Stimulated activated naive CD4-positive, alpha-beta T cell treated with Interleukin-2 at 50 U/mL for 16 hours (primary cell): Measurements from ENCODE around the gene UBASH3A.
A peak's percentile ranks its signal among the peaks of the same experiment; 100 is the strongest.

ENCODE experiments used
- DNase-seq: peaks from one replicate; lab custom pipeline; 2025; lab: John Stamatoyannopoulos, UW

Gene UBASH3A

DNA sequence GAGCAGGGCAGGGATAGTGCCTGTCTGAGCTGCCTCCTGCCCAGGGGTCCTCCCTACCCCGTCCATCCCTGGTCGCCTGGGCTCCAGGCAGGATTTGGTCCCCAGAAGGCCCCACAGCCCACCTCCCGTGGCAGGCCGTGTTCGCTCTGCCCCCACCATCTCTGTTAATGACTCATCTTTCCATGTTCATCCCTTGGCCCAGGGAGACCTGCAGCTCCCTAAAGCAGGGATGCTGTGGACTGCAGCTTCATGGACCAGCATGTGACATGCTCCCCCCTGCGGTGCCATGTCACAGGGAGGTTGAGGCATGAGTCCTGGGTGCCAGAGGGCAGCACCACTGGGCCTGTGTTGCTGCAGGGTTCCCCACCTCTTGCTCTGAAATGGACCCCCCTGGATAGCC is 26.8 kb downstream of the UBASH3A start:
- no peak for DNase-seq

DNA sequence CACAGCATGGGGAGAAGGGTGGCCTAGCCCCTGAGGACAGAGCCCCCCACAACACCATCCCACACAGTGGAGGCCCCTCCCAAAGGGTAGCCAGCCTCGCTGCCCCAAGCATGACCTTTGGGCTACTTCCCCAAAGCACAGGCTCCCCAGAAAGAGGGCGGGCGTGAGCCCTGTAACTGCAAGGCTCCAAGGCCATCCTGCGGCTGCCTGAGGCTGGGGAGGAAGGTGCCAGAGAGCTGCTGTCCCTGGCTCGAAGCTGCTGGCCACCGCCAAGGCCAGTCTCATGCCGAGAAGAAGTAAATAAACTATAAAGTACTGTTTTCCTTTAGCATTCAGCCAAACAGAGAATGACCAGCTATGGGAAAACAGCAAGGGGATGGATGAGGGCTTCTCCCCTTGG is 27.5 kb downstream of the UBASH3A start:
- DNase-seq: no peak

DNA sequence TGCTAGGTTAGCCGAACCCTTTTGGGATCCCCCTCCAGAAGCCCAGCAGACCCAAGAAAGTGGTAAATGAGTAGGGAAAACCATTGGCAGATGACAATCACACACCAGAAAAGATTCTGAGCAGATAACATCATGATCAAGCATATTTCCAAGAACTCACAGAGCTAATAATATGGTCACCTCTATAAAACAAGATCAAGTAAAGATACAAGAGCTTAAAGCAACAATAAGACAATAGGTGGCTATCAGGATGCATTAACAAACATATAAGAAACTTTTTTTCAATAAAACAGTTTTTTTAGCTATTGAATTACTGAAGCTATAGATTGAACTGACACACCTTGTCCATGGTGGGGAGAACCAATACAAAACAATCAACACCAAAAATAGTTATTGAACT is 29.0 kb downstream of the UBASH3A start:
- no peak for DNase-seq

DNA sequence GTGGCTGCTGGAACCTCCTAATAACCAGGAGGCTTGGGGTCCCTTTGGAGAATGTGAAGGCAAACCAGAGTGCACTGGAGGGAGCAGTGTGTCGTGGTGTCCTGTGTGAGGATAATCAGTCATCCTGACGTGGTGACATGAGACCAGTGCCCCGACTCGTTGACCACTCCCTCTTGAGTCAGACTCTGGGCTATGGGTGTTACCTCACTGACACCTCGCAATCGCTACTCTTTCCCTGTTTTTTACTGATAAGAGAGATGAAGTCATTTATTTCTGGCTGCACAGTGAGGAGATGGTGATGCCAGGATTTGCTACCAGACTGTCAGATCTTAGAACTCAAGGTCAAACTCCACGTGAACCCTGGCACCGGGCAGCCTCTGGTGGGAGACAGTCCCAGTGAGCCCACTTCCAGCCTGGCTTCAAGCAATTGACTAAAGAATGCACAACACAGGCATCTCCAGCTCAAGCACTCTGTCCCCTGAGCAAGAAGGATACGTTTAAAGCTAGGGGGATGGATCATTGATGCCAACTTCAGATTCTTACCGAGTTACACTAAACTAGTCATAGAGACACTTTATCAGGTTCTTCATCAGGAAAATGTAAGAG is 30.3 kb downstream of the UBASH3A start:
- DNase-seq: no peak

DNA sequence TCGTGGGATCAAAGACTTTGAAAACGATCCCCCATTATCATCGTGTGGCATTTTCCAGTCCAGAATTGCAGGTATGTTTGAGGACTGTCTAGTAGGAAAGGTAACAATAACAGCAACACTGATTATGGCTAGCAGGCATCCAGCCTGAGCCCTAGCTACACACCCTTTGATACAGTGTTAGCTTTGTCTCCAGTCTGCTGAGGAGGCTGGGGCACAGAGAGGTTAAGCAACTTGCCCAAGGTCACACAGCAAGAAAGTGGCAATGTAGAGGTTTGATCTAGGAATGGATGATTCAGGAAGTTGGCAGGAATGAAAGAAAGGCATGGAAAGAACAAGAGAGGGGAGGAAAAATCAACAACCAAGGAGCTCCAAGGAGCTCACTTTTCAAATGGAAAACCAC is 31.2 kb downstream of the UBASH3A start:
- DNase-seq: no peak

DNA sequence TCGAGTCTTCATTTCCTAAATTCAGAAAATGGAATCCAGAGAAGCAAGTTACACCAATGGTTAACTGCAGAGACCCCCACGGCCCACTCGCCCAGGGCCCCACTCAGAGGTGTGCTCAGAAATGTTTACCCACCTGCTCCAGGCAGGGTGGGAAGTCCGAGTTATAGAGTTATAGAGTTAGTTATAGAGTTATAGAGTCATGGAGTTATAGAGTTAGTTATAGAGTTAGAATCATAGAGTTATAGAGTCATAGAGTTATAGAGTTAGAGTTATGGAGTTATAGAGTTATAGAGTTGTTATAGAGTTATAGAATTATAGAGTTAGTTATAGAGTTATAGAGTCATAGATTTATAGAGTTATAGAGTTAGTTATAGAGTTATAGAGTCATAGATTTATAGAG is 31.7 kb downstream of the UBASH3A start:
- no peak for DNase-seq

DNA sequence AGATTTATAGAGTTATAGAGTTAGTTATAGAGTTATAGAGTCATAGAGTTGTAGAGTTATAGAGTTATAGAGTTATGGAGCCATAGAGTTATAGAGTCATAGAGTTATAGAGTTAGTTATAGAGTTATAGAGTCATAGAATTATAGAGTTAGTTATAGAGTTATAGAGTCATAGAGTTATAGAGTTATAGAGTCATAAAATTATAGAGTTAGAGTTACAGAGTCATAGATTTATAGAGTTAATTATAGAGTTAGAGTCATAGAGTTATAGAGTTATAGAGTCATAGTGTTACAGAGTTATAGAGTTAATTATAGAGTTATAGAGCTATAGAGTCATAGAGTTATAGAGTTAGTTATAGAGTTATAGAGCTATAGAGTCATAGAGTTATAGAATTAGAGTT is 32.1 kb downstream of the UBASH3A start:
- no peak for DNase-seq

DNA sequence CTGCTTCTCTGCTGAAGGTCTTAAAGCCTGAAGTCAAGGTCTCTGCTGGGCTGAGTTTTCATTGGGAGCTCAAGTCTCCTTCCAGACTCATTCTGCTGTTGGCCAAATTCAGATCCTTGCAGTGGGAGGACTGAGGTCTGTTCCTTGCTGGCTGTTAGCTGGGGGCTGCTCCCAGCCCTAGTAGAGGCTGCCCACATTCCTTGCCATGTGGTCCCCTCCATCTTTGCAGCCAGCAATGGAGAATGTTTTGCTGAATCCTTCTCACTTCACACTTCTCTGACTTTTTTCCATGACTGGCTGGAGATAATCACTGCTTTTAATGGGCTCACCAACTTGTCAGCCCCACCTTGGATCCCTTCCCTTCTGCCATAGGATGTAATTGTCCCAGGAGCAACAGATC is 33.2 kb downstream of the UBASH3A start:
- no peak for DNase-seq

DNA sequence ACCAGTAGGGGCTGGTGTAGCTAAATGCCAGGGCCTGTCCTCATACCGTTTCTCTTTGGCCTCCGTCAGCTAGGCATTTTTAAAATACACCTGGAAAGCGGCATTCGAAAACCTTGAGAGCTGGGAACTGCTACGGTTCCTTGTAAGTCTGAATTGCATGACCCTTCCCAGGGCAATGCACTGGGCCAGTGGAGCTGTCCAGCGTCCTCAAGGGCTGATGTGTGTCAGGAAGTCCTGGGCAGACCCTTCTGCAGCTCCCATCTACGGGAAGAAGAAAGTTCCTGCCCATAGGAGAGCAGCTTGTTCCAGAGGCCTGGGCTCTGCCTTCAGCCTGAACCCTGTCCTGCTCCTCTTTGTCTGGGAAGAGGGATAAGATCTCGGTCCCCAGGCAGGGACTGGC is 34.1 kb downstream of the UBASH3A start:
- no peak for DNase-seq

DNA sequence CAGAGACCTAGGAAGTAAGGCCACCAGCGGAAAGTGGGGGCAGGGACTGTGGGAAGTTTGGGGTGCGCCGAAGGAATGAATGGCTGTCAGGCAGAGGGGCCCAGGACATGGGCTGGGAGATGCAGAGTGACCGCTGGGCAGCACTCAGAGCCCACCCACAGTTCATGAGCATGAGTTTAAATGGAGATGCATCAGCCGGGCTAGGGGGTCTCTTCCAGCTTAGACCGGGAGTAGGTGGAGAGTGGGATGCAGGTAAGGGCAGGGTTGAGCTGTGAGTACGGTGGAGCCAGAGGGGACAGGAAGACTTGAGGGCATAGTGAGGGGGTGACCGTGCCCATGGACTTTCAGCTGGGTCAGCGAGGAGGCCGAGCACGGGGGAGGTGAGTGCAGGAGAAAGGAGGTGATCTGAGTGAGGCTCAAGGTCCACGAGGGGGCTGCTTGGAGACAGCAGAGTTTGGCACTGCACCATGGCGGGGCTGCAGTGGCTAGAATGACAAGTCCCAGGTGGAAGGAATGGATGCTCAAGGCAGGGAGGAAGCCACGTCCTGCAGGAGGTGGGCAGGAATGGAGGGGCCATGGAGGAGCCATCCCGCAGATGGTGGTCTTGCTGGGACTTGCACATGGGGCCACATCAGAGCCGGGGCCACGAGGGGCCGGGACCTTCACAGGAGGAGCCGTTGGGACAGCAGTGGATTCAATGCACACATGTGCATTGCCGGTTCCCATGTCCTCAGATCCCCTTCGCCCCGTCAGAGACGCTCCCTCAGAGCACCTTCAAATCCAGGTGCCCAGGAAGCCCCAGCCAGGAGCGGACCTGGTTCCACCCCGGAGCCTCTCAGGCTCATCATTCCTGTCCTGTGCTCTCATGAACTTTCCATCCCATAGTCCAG is 34.9 kb downstream of the UBASH3A start:
- no peak for DNase-seq

DNA sequence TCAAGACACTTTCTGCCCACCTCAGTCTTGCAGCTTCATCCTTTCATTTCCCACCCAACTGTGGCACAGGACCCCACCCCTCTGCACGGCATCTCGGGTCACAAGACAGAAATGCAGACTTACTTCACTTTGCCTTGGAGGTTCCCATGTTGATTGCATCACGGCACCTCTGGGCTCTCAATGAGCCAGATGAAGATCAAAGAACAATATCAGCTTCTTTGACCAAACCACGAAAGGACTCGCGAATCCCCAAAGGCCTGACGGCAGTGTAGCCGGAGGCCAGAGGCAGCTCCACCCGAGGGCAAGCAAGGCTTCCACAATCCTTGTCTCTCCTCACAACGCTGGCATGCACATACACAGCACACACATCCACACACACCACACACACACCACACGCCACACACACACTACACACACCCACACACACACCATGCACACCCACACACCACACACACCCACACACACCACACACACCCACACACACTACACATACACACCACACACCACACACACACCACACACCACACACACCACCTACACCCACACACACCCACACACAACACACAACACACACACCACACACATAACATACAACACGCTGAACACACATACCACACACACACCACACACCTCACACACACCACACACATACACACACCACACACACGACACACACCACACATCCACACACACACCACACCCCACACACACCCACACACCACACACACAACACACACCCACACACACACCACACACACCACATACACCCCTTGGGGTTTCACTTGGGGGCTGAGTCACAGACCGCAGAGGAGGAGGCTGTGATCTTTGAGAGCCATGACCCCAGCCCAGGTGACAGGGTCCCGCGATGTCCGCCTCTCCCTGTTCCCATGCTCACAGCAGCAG is 35.8 kb downstream of the UBASH3A start:
- DNase-seq: peak; percentile 41

DNA sequence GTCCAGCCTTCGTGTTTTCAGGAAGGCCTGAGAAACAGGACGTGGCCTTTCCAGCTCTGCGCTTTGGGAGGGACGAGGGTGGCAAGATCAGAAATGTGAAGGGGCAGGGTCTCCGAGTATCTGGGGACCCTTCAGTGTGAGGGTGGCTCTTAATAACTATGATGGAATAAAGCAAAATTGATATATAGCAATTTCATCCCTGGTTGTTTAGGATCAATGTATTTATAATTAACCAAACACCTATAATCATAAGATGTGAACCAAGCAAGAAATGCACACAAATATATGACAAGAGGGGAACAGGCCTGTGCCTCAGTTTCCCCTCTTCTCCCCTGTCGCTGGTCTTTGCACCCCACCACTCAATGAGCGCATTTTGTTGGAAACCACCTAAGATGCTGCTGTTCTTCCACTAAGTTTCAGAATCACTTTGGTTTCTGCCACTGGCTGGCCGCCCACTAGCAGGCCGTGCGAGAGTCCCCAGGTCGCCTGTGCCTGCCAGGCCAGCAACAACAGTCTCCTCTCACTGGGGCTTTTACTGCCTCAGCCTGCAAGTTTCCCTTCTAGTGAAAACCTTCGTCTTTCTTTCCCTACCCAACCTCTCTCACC is 36.6 kb downstream of the UBASH3A start:
- DNase-seq: peak; percentile 36

DNA sequence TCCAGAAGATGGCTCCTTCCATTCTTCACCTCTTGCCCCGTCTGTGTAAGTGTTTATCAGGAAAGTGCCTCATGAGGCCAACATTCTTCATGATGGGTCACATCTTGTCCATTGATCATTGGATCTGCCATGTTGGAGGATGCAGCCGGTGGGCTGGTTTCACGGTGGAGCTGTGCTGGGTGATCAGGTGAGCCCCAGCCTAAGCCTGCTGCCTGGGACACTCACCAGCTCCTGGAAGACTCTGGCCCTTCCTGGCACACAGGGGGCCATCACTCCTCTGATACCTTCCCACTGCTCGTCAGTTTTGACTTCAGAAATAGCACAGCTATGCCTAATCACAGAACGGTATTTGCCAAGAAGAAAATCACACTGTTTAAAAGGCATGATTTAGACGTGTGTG is 38.3 kb downstream of the UBASH3A start:
- no peak for DNase-seq

DNA sequence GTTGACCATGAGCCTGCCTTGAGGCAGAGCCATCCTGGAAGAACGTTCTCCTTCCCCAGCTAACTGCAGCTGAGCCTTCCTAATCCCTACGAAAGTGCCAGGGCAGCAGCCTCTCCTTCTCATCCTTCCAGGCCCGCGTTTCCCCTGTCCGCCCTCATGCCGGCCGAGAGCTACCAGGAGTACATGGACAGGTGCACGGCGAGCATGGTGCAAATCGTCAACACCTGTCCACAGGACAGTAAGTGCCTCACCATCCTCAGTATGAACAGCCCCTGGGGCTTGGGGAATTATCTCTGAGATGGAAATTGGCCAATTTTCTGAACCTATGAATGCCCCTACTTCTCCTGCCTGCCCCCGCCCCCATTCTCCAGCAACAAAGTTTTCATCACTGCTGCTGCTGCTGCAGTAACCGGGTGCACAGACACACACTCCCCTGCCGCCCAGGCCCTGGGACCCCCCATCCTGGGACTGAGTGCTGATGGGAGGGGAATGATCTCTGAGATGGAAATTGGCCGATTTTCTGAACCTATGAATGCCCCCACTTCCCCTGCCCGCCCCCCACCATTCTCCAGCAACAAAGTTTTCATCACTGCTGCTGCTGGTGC is 39.6 kb downstream of the UBASH3A start:
- no peak for DNase-seq

DNA sequence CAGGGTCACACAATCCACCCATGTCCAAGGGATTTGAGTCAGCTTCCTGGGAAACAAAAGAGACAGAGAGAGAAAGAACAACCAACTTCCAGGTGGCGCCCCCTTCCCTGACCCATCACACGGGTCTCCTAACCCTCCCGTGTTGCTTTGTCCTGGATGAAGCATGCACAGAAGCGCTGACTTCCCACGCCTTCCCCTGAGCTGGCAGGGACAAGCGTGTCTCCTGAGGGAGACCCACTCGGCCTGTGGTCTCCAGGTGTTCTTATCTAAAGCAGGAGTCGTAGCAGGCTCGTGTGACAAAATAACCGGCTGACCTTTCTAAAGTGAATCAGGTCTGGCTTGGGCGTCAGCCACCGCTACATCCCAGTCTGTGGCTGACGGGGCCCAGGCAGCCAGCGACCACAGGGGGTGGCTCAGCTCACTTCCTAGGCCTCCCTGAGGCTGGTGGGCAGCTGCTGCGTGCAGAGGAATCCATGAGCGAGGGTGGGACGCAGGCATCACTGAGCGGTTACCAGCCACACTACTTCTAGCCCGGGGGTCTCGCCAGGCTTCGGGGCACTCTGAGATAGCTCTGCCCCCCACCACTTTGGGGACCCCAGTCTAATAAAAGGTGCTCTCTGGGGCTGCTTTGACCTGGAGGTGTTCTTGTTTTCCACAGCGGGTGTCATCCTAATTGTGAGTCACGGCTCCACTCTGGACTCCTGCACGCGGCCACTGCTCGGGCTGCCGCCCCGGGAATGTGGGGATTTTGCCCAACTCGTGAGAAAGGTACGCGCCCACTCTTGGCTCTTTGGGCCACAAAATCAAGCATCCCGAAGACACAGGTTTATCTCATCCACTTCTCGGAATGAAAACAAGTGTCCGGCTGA is 40.4 kb downstream of the UBASH3A start:
- no peak for DNase-seq

DNA sequence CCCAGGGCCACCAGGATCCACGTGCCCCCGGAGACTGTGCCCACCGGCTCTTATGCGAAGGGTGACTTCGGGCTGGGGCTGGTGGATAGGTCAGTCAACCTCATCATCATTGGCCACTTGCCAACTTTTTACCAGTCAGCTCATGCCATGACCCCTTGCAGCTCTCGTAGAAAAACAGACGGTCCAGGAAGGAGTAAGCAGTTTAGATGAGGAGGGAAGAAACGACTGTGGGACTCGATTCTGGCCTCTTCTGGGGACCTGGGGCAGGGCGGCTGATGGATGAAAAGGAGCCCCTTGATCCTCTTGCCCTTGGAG is 41.0 kb downstream of the UBASH3A start:
- no peak for DNase-seq

DNA sequence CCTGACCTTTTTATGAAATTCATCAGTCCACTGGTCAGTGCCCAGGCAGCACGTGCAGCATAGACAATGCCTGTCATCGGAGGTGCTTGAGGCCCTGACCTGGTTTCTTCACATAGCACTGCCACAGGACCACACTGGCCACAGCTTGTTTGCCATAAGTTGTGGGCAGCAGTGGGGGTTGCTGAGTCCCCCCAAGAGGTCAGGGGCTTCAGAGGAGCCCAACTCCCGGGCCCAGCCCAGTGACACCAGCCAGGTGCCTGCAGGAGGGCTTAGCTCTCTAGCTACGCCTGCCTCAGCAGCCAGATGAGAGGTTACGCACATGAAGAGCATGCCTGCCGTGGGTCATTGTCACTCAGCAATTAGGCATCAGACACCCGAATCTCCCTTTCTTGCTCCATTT is 41.6 kb downstream of the UBASH3A start:
- DNase-seq: no peak

DNA sequence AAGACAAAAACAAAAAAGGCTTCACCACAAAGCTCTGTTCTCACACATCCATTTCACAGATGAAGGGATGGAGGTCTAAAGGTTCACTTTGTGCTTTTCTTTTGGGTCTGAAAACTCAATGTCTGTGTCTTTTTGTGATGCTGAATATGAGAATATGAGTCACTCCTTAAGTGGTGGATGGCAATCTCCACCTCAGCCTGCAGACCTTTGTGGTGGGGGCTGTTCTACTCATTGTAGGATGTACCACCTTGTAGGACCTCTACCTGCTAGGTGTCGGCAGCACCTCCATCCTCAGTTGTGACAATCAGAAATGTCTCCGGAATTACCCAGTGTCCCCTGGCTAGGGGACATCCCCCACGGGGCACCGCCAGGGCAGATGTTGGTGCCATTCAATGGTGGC is 42.8 kb downstream of the UBASH3A start:
- DNase-seq: no peak

DNA sequence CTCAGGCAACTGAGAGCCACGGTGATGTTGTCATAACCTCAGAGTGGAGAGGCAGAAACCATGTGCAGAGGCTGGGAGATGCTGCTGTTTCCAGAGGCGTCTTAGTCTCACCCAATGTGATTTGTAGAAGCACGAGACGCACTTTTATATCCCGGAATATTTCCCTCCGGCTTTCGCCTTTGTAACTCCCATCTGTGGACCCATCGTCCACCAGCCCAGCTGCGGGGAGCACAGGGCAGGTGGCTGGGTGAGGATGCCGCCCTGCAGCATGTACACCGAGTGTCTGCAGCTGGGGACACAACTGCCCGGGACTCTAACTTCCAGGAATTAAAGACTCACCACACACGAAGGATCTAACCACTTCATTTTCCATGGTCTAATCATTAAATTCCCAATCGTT is 43.5 kb downstream of the UBASH3A start:
- no peak for DNase-seq

DNA sequence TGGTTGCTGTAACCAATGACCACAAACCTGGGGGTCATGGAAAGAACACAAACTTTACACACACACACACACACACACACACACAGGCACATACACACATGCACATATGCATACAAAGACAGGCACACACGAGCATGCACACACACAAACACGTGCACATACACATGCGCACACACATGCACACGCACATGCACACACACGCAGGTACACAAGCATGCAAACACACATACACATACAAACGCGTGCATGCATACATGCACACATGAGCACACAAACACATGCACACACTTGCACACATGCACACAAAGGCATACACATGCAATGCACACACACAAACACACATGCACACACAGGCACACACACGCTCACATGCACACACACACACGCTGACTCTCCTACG is 44.0 kb downstream of the UBASH3A start:
- DNase-seq: no peak

DNA sequence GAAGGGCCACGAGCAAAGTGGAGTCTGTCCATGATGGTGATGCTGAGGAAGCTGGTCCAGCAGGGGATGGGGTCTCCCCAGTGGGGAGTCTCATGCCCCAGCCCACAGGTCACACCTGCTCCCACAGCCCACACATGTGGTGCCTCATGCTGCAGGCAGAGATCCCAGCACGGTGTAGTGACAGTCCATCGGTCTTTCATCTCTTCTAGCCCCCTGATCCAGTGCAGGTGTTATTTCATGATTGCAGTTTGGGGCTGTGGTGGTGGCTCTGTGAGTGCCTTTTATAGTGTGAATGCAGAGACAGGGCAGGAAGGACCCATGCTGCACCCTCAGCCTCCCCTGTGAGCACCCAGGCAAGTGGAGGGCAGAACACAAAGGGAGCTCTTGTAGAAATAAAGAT is 45.0 kb downstream of the UBASH3A start:
- DNase-seq: no peak
